ENCODE measurements around the gene ZNF155. TPM values are rescaled to one million over a fixed set of nuclear protein-coding genes. Genes with fewer than 3 reads are reported as not detected.

Gene ZNF155
- total and polyA plus RNA-seq, 2 donors (not counting 1 experiment from before 2014, with no cell fraction given) = 3.8 to 8.4 TPM

DNA sequence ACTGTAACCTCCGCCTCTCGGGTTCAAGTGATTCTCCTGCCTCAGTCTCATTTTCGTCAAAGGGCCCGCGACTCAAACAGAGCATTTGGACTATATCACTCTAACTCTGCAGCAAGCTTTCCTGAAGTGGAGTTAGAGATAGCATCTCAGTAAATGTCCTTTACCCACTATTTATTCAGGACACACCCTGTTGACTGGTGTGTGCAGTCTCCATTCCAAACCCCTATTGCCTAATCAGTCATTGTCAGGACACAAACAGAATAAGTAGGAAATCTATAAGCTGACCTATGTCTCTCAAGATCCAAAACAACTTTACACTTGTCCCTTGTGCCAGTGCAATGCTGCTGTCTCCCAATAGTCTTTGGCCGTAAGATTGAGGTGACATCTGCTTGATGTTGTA lies 42.6 kb downstream of the ZNF155 start:
- Histone ChIP-seq H3K79me2 (ENCODE audit: control insufficient read depth, insufficient read depth, low read length) (peaks cover 6% of the 10 kb centered on the region), H3K27me3 (replicated peaks in 1 of 4; ENCODE audit: control extremely low read depth in 1 of 4, control insufficient read depth in 3 of 4, insufficient read depth in 4 of 4, low read length in 3 of 4) (no peaks in the 10 kb centered on the region), H3K9ac (ENCODE audit: low read length) (no peak overlapping the region), H3K36me3 (replicated peaks in 1 of 2; ENCODE audit: control extremely low read depth in 1 of 2, control insufficient read depth in 1 of 2, extremely low read depth in 1 of 2, insufficient read depth in 2 of 2, low read length in 1 of 2) (peaks cover 25 to 48% of the 10 kb centered on the region in 2 experiments), H2AFZ (ENCODE audit: insufficient read depth, low read depth, low read length, poor library complexity, severe bottlenecking) (no peak overlapping the region), H3K4me3 (ENCODE audit: control extremely low read depth in 1 of 5, extremely low read depth in 1 of 5, insufficient read depth in 1 of 5, low read depth in 2 of 5, low read length in 4 of 5) (no peak overlapping the region), H3K4me1 (ENCODE audit: control insufficient read depth in 2 of 2, insufficient read depth in 2 of 2, low read length in 2 of 2) (peaks cover 11 to 13% of the 10 kb centered on the region in 2 donors), H3K4me2 (replicated peaks; ENCODE audit: low read depth, low read length, poor library complexity, severe bottlenecking) (no peak overlapping the region), H3K9me3 (ENCODE audit: control extremely low read depth in 1 of 3, control insufficient read depth in 2 of 3, insufficient read depth in 1 of 3, low read length in 2 of 3) (peaks cover 11 to 37% (median 19%) of the 10 kb centered on the region in 3 donors), H4K20me1 (ENCODE audit: control insufficient read depth, insufficient read depth, low read length, poor library complexity, severe bottlenecking) (no peaks in the 10 kb centered on the region), H3K27ac (ENCODE audit: low read length in 2 of 2) (no peak overlapping the region)
- Mint-ChIP-seq H3K27me3 (peaks cover 3% of the 10 kb centered on the region), H3K27ac (no peak overlapping the region), H3K9me3 (ENCODE audit: insufficient read depth) (peaks cover 10% of the 10 kb centered on the region), H3K4me3 (peak overlapping the region; percentile 37), H3K4me1 (peaks cover 19% of the 10 kb centered on the region)
- ATAC-seq (ENCODE audit: low read depth) (no peak), DNase-seq (no peak)
- ChIA-PET CTCF (no interaction called here), POLR2A (no interaction called here)
- WGBS (ENCODE audit: insufficient coverage) = 100% methylated on average over 2 of the region's 6 CpGs
- intact Hi-C loops (cut with micrococcal nuclease) = no loop called here
- TF ChIP-seq, protein P1, sequence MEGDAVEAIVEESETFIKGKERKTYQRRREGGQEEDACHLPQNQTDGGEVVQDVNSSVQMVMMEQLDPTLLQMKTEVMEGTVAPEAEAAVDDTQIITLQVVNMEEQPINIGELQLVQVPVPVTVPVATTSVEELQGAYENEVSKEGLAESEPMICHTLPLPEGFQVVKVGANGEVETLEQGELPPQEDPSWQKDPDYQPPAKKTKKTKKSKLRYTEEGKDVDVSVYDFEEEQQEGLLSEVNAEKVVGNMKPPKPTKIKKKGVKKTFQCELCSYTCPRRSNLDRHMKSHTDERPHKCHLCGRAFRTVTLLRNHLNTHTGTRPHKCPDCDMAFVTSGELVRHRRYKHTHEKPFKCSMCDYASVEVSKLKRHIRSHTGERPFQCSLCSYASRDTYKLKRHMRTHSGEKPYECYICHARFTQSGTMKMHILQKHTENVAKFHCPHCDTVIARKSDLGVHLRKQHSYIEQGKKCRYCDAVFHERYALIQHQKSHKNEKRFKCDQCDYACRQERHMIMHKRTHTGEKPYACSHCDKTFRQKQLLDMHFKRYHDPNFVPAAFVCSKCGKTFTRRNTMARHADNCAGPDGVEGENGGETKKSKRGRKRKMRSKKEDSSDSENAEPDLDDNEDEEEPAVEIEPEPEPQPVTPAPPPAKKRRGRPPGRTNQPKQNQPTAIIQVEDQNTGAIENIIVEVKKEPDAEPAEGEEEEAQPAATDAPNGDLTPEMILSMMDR (IDR thresholded peaks at IDR 0.05) = no peak
- no peak for TF ChIP-seq EZH2 (IDR thresholded peaks at IDR 0.05; ENCODE audit: borderline replicate concordance, insufficient read depth, low read depth, low read length, poor library complexity, severe bottlenecking)

DNA sequence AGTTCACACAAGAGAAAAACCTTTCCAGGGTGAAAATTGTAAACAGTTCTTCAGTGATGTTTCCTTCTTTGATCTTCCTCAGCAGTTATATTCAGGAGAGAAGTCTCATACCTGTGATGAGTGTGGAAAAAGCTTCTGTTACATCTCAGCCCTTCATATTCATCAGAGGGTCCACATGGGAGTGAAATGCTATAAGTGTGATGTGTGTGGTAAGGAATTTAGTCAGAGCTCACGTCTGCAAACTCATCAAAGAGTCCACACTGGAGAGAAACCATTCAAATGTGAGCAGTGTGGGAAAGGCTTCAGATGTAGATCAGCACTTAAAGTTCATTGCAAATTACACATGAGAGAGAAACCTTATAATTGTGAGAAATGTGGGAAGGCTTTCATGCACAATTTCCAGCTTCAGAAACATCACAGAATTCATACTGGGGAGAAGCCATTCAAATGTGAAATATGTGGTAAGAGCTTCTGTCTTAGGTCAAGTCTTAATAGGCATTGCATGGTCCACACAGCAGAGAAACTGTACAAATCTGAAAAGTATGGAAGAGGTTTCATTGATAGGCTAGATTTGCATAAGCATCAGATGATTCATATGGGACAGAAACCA lies 48.1 kb downstream of the ZNF155 start:
- no peak for ATAC-seq (ENCODE audit: low read depth)
- Mint-ChIP-seq H3K27ac (no peak overlapping the region), H3K4me3 (no peak overlapping the region), H3K4me1 (peaks cover 1% of the 10 kb centered on the region), H3K27me3 (no peaks in the 10 kb centered on the region), H3K9me3 (ENCODE audit: insufficient read depth) (peaks cover 25% of the 10 kb centered on the region)
- DNase-seq = no peak
- Histone ChIP-seq H3K4me2 (replicated peaks; ENCODE audit: low read depth, low read length, poor library complexity, severe bottlenecking) (no peak overlapping the region), H2AFZ (ENCODE audit: insufficient read depth, low read depth, low read length, poor library complexity, severe bottlenecking) (no peak overlapping the region), H3K4me3 (ENCODE audit: control extremely low read depth in 1 of 5, extremely low read depth in 1 of 5, insufficient read depth in 1 of 5, low read depth in 2 of 5, low read length in 4 of 5) (peak overlapping the region in 1 of 5 experiments; percentile 18), H3K4me1 (ENCODE audit: control insufficient read depth in 2 of 2, insufficient read depth in 2 of 2, low read length in 2 of 2) (no peaks in the 10 kb centered on the region), H3K9me3 (ENCODE audit: control extremely low read depth in 1 of 3, control insufficient read depth in 2 of 3, insufficient read depth in 1 of 3, low read length in 2 of 3) (peaks cover 25 to 77% (median 40%) of the 10 kb centered on the region in 3 donors), H3K27ac (ENCODE audit: low read length in 2 of 2) (no peak overlapping the region), H3K79me2 (ENCODE audit: control insufficient read depth, insufficient read depth, low read length) (no peaks in the 10 kb centered on the region), H4K20me1 (ENCODE audit: control insufficient read depth, insufficient read depth, low read length, poor library complexity, severe bottlenecking) (no peaks in the 10 kb centered on the region), H3K27me3 (replicated peaks in 1 of 4; ENCODE audit: control extremely low read depth in 1 of 4, control insufficient read depth in 3 of 4, insufficient read depth in 4 of 4, low read length in 3 of 4) (no peaks in the 10 kb centered on the region), H3K9ac (ENCODE audit: low read length) (no peak overlapping the region), H3K36me3 (replicated peaks in 1 of 2; ENCODE audit: control extremely low read depth in 1 of 2, control insufficient read depth in 1 of 2, extremely low read depth in 1 of 2, insufficient read depth in 2 of 2, low read length in 1 of 2) (peaks cover 29 to 54% of the 10 kb centered on the region in 2 experiments)
- ChIA-PET POLR2A (no interaction called here), CTCF (no interaction called here)
- 71% methylated on average over 1 of the region's 1 CpG for WGBS (ENCODE audit: insufficient coverage)
- intact Hi-C loops (cut with micrococcal nuclease) = no loop called here
- TF ChIP-seq, protein P1 (IDR thresholded peaks at IDR 0.05) = no peak
- no peak for TF ChIP-seq EZH2 (IDR thresholded peaks at IDR 0.05; ENCODE audit: borderline replicate concordance, insufficient read depth, low read depth, low read length, poor library complexity, severe bottlenecking)
